WERI-Rb-1 (cell line): ENCODE measurements around the gene WWOX.

Source experiments
- DNase-seq: peaks from one replicate; pipeline ENCODE4 v3.0.0-alpha.2; 2020
- H3K27ac ChIP-seq: fragments of 250-450 bp; sonication (Bioruptor Pico); 2 replicates; pipeline ENCODE4 v1.5.1; 2020; ENCODE audit warnings: mild to moderate bottlenecking, moderate library complexity
- H3K27me3 ChIP-seq: fragments of 250-450 bp; sonication (Bioruptor Pico); 2 replicates; pipeline ENCODE4 v1.5.1; 2021; ENCODE audit warnings: mild to moderate bottlenecking, low read depth, moderate library complexity; ENCODE audit not compliant: insufficient read depth, severe bottlenecking
- H3K36me3 ChIP-seq: fragments of 250-450 bp; sonication (Bioruptor Pico); 2 replicates; pipeline ENCODE4 v1.5.1; 2020; ENCODE audit warnings: mild to moderate bottlenecking, moderate library complexity
- H3K4me3 ChIP-seq: 2 replicates; pipeline ENCODE4 v1.5.1; 2011; ENCODE audit warnings: low read depth, mild to moderate bottlenecking, control low read depth, low read length
- H3K9me3 ChIP-seq: fragments of 250-450 bp; sonication (Bioruptor Pico); 2 replicates; pipeline ENCODE4 v1.5.1; 2021; ENCODE audit warnings: mild to moderate bottlenecking, moderate library complexity; ENCODE audit not compliant: severe bottlenecking
- TF ChIP-seq, protein P1 (sequence below): IDR thresholded peaks from 2 replicates; pipeline ENCODE4 v1.5.1; 2011; ENCODE audit warnings: low read depth, mild to moderate bottlenecking, control low read depth, inconsistent platforms, low read length

The WWOX gene

DNA sequence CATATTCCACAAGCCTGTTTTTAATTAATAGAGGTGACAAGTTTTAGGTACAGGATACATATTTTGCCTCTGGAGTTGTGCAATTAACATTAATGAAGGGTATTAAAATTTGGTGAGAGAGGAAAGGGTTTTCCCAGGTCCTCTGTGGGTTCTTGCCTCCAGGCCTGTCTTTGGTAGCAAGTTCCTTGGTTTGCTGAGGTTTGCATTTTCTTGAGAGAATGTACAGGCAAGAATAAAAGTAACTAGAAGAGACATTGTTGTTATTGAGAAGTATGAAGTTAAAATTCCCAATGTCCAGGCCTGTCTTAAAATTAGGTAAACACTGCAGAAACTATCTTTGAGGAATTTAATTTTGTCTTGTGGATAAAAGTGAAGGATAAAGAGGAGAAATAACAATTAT is 316.9 kb downstream of the WWOX start:
- TF ChIP-seq, protein P1, sequence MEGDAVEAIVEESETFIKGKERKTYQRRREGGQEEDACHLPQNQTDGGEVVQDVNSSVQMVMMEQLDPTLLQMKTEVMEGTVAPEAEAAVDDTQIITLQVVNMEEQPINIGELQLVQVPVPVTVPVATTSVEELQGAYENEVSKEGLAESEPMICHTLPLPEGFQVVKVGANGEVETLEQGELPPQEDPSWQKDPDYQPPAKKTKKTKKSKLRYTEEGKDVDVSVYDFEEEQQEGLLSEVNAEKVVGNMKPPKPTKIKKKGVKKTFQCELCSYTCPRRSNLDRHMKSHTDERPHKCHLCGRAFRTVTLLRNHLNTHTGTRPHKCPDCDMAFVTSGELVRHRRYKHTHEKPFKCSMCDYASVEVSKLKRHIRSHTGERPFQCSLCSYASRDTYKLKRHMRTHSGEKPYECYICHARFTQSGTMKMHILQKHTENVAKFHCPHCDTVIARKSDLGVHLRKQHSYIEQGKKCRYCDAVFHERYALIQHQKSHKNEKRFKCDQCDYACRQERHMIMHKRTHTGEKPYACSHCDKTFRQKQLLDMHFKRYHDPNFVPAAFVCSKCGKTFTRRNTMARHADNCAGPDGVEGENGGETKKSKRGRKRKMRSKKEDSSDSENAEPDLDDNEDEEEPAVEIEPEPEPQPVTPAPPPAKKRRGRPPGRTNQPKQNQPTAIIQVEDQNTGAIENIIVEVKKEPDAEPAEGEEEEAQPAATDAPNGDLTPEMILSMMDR, result no peak
- Histone ChIP-seq H3K9me3 (no peaks in the 10 kb centered on the region), H3K27me3 (no peaks in the 10 kb centered on the region), H3K27ac (no peak overlapping the region), H3K36me3 (no peaks in the 10 kb centered on the region), H3K4me3 (no peak overlapping the region)
- no peak for DNase-seq

DNA sequence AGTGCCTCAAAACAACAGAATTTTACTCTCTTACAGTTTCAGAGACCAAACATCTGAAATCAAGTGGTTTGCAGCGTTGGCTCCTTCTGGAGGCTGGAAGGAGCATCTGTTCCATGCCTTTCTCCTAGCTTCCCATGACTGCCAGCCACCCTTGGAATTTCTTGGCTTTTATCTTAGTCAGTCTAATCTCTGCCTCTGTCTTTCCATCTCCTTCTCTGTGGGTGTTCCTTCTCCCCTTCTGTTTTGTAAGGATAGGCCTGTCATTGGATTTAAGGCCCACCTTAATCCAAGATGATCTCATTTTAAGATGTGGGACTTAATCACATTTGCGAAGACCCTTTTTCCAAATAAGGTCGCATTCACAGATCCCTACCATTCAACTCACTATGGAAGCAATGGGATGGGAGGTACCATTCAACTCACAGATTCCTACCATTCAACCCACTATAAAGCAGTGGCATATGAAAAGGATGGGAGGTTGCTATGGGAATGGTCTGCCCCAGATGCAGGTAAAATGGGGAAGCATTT is 321.8 kb downstream of the WWOX start:
- Histone ChIP-seq H3K4me3 (no peak overlapping the region), H3K27me3 (no peaks in the 10 kb centered on the region), H3K27ac (no peak overlapping the region), H3K36me3 (no peaks in the 10 kb centered on the region), H3K9me3 (no peaks in the 10 kb centered on the region)
- DNase-seq, result no peak
- TF ChIP-seq, protein P1, result no peak

DNA sequence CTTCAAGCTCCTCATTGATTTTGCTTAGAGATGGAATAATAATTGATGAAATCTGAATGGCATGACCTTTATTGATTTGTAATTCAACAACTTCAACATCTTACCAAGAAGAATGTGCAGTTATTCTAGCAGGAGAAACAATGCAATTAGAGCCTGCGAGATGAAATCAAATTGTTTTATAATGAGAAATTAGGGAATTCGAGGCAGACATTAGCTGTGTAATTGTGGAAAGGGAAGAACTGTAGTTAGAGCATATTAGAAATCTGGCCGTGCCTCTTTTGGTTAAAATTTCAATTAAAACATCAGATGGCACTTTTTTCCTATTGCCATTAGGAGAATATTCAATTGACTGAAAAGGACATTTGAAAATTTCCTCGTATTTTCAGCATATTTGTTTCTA is 325.8 kb downstream of the WWOX start:
- no peak overlapping the region for H3K27ac ChIP-seq
- DNase-seq, result no peak
- TF ChIP-seq, protein P1, result no peak
- H3K9me3 ChIP-seq, result no peaks in the 10 kb centered on the region
- no peaks in the 10 kb centered on the region for H3K36me3 ChIP-seq
- H3K27me3 ChIP-seq, result no peaks in the 10 kb centered on the region
- H3K4me3 ChIP-seq, result no peak overlapping the region

DNA sequence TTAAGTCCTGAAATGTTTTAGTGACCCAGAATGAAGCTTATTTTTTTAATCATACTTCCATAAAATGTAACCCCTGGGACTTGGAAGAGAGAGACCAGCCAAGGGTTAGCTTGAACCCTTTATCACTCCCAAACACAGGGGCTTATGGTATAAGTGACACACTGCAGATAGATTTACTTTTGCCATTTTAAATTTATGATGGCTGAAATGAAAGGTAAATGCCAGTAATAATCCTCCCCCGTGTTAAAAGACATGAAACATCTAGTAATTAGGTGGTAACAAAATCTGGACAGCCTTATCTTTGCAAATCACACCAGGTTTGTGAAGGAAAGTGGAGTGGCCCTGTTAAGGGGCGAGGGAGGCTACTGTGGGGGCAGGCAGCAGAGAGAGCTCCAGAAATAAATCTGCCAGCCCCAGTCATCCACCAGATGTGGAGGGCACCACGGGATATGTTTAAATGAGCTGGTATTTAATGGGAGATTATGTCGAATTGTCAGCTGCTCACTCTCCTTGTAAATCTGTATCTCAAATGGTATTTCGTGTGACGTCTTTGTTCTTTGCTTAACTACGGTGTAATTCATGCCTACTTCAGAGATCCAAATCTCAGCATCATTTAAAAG is 326.5 kb downstream of the WWOX start:
- no peaks in the 10 kb centered on the region for H3K27me3 ChIP-seq
- H3K36me3 ChIP-seq, result no peaks in the 10 kb centered on the region
- no peak overlapping the region for H3K4me3 ChIP-seq
- TF ChIP-seq, protein P1, result no peak
- H3K9me3 ChIP-seq, result no peaks in the 10 kb centered on the region
- no peak overlapping the region for H3K27ac ChIP-seq
- DNase-seq, result no peak

DNA sequence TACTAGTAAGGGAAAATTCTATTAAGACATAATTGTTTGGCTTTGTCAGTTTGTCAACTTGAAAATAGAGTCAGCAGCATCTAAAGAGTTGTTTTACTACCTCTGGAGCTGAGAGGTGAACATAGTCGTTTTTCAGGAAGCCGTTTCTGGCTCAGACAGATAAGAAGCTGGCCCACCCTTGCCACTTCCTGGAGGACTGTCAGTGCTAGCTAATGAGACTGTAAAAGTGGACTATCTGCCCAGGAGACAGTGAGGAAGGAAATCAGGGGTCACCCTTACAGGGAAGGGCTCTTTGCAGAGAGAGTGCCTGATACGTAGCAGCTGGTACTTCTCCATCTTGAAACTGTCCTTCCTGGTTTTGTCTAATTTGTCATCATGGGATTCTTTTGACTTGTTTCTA is 328.7 kb downstream of the WWOX start:
- Histone ChIP-seq H3K4me3 (no peak overlapping the region), H3K36me3 (peaks cover 3% of the 10 kb centered on the region; the same call in 1 of the 2 replicates), H3K27me3 (no peaks in the 10 kb centered on the region), H3K9me3 (no peaks in the 10 kb centered on the region), H3K27ac (no peak overlapping the region)
- DNase-seq, result no peak
- TF ChIP-seq, protein P1, result no peak

DNA sequence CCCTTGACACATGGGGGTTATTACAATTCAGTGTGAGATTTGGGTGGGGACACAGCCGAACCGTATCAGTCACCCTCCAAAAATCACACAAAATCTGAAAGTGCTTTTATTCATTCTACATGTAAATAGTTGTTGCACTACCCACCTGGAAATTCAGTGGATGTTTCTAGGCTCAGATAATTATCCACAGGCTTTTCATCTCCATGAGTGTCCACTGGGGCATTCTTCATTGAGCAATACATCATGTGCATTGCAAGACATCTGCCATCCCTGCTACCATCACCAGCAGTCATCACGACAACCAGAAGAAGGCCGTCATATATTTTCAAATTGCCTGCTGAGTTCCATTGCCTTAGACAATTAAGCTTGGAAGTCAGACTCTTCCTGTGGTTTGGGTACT is 330.8 kb downstream of the WWOX start:
- TF ChIP-seq, protein P1, result no peak
- Histone ChIP-seq H3K36me3 (peaks cover 3% of the 10 kb centered on the region; the same call in 1 of the 2 replicates), H3K27ac (no peak overlapping the region)

More for the DNA sequence above, 330.8 kb downstream of the WWOX start:
- Histone ChIP-seq H3K4me3 (no peak overlapping the region), H3K9me3 (no peaks in the 10 kb centered on the region), H3K27me3 (no peaks in the 10 kb centered on the region)
- DNase-seq, result no peak
